ENCODE measurements around the gene TMEM47. TPM values are rescaled to one million over a fixed set of nuclear protein-coding genes. Genes with fewer than 3 reads are reported as not detected.

Gene TMEM47
- total RNA-seq, 1 donor from 2014 or later: 7.2 TPM

DNA sequence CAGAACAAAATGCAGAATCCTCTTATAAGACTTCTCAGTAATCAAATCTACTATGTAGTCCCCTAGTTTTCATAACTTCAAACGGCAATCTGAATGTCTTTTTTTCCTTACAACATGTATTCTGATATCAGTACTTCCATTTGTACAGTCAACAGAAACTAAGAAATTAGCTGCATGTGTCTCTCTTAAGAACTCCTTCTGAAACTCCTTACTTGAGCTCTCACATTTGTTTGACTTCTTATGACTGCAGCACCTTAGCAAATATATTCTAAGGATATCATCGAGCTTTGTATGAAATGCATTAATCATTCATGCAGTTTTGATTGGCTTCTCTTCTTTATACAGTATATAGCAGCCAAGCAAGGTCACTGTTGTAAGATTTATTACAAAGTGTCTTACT, 77.0 kb downstream of the TMEM47 start:
- Histone ChIP-seq H3K27me3 (ENCODE audit: control insufficient read depth, insufficient read depth, low read length) (no peaks in the 10 kb centered on the region), H3K36me3 (ENCODE audit: control insufficient read depth, insufficient read depth, low read length) (no peaks in the 10 kb centered on the region), H3K4me3 (ENCODE audit: low read depth, low read length) (no peak overlapping the region)
- no peak for DNase-seq (ENCODE audit: low read depth)
- TF ChIP-seq, protein P1, sequence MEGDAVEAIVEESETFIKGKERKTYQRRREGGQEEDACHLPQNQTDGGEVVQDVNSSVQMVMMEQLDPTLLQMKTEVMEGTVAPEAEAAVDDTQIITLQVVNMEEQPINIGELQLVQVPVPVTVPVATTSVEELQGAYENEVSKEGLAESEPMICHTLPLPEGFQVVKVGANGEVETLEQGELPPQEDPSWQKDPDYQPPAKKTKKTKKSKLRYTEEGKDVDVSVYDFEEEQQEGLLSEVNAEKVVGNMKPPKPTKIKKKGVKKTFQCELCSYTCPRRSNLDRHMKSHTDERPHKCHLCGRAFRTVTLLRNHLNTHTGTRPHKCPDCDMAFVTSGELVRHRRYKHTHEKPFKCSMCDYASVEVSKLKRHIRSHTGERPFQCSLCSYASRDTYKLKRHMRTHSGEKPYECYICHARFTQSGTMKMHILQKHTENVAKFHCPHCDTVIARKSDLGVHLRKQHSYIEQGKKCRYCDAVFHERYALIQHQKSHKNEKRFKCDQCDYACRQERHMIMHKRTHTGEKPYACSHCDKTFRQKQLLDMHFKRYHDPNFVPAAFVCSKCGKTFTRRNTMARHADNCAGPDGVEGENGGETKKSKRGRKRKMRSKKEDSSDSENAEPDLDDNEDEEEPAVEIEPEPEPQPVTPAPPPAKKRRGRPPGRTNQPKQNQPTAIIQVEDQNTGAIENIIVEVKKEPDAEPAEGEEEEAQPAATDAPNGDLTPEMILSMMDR (IDR thresholded peaks at IDR 0.05; ENCODE audit: insufficient read depth, low read length, poor library complexity, severe bottlenecking): no peak

DNA sequence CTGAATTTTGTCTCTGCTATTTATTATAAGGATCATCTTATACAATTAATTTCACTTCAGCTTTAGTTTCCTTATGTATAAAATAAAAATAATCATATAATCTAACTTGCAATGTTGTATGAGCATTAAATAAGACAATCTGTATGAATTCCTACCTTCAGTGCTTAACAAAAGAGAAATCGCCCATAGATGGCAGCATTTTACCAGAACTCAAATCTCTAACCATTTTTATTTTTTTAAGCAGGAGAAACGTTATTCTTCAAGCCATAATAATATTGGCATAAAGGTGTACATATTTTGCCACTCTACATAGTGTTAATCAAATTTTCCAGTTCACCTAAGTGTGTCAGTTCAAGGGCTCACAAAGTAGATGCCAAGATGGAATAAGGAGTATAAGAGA, 78.8 kb downstream of the TMEM47 start:
- TF ChIP-seq, protein P1 (IDR thresholded peaks at IDR 0.05; ENCODE audit: insufficient read depth, low read length, poor library complexity, severe bottlenecking): peak; percentile 35
- H3K27me3 ChIP-seq (ENCODE audit: control insufficient read depth, insufficient read depth, low read length): no peaks in the 10 kb centered on the region
- peak; percentile 9 for DNase-seq (ENCODE audit: low read depth)
- H3K4me3 ChIP-seq (ENCODE audit: low read depth, low read length): no peak overlapping the region
- no peaks in the 10 kb centered on the region for H3K36me3 ChIP-seq (ENCODE audit: control insufficient read depth, insufficient read depth, low read length)
